GM12892 (cell line): Measurements from ENCODE around the gene SLCO1B1.
"Not testable (repeated sequence)": the region's sequence is repeated elsewhere in the genome, so short reads cannot be mapped to it uniquely, and the experiment has no call there.

Experiments
- POLR2A ChIP-seq: IDR thresholded peaks from 2 replicates; pipeline ENCODE4 v1.6.1; 2011; ENCODE audit warnings: low read depth, low read length, control low read depth
- POLR2AphosphoS5 ChIP-seq: IDR thresholded peaks from 2 replicates; pipeline ENCODE4 v1.6.1; 2011; ENCODE audit warnings: low read depth, low read length, control low read depth
- TAF1 ChIP-seq: IDR thresholded peaks from 2 replicates; pipeline ENCODE4 v1.6.1; 2011; ENCODE audit warnings: low read depth, mild to moderate bottlenecking, control low read depth, low read length, borderline replicate concordance

- not testable (repeated sequence) for TF ChIP-seq POLR2A, POLR2AphosphoS5, TAF1
These were observed 46.2 kb upstream of the SLCO1B1 start for GRCh38 chr12:21084753-21085152.
